Sigmoid colon (tissue), 7 donors: Measurements from ENCODE around the gene LRRC43. TPM values are rescaled to one million over a fixed set of nuclear protein-coding genes. Genes with fewer than 3 reads are reported as not detected.

ENCODE experiments used
- DNase-seq: peaks from one replicate; pipeline ENCODE4 v3.0.0-alpha.2; 2019
- H3K27ac ChIP-seq, 4 donors: fragments of 200-600 bp; sonication (generic); one replicate each; pipeline ENCODE4 v1.5.1; 2016 to 2019; ENCODE audit warnings: mild to moderate bottlenecking in 1 of 4
- H3K27me3 ChIP-seq, 3 donors: fragments of 200-600 bp; sonication (generic); one replicate each; pipeline ENCODE4 v1.5.1; 2019; ENCODE audit warnings: mild to moderate bottlenecking in 1 of 3
- H3K36me3 ChIP-seq, 4 donors: fragments of 200-600 bp; sonication (generic); one replicate each; pipeline ENCODE4 v1.5.1; 2016 to 2019
- H3K4me1 ChIP-seq, 4 donors: fragments of 200-600 bp; sonication (generic); one replicate each; pipeline ENCODE4 v1.5.1; 2017 to 2019
- H3K4me3 ChIP-seq, 4 donors: fragments of 200-600 bp; sonication (generic); one replicate each; pipeline ENCODE4 v1.5.1; 2017 to 2019; ENCODE audit warnings: mild to moderate bottlenecking in 2 of 4, moderate library complexity in 1 of 4
- H3K9me3 ChIP-seq, 4 donors: fragments of 200-600 bp in 3 of 4; sonication (generic) in 3 of 4; one replicate each; pipeline versions ENCODE4 v1.5.1 to v1.6.1; 2013 to 2019
- CTCF ChIP-seq, 4 experiments: fragments of 450-650 bp in 3 of 4; fragments of 200-600 bp in 1 of 4; IDR thresholded peaks; one replicate each; pipeline ENCODE4 v1.5.1; 2016 to 2019; ENCODE audit warnings: antibody characterized with exemption in 4 of 4, mild to moderate bottlenecking in 3 of 4, moderate library complexity in 2 of 4
- EP300 ChIP-seq, 4 donors: sonication (generic); formaldehyde crosslinking; IDR thresholded peaks; one replicate each; pipeline ENCODE4 v1.6.1; 2017; ENCODE audit warnings: antibody characterized with exemption in 4 of 4
- POLR2A ChIP-seq, 2 donors: fragments of 450-650 bp; IDR thresholded peaks; one replicate each; pipeline ENCODE4 v1.6.1; 2016; ENCODE audit warnings: antibody characterized with exemption in 2 of 2, mild to moderate bottlenecking in 2 of 2, moderate library complexity in 2 of 2
- POLR2AphosphoS5 ChIP-seq, 4 donors: sonication (generic); formaldehyde crosslinking; IDR thresholded peaks; one replicate each; pipeline ENCODE4 v1.6.1; 2017; ENCODE audit warnings: antibody characterized with exemption in 4 of 4
- WGBS, 2 donors: extraction: QIAGEN DNeasy Blood & Tissue Kit; methylation state at CpG; one replicate each; pipeline ENCODE4 v1.1.7; 2013; 5-methylcytosine and 5-hydroxymethylcytosine counted together
- intact Hi-C: fragments of 100-400 bp; cut with DNase I; formaldehyde crosslinking; loops from one replicate; pipeline ENCODE4 v1.15.1; 2023
- polyA plus RNA-seq, 3 donors: library from polyadenylated mRNA; stranded (reverse); fragments of 200-250 nt; gene quantifications; one replicate each; pipeline ENCODE4 v1.2.3, GENCODE V29; 2013
- small RNA-seq, 3 donors: library from RNA; depleted of rRNA; stranded (forward); fragments of <200 nt; gene quantifications; one replicate each; pipeline ENCODE3, GENCODE V24; 2016
- total RNA-seq, 4 donors: library from RNA; depleted of rRNA; stranded (reverse); fragments of >200 nt; gene quantifications; one replicate each; pipeline ENCODE4 v1.1.0, GENCODE V29; 2016
- donor health status: healthy with polysubstance abuse.
- donor health status: Bipolar disorder and iron deficiency.
- donor health status: healthy.

The LRRC43 gene
- total and polyA plus RNA-seq, 7 donors = 0.19 to 4.4 (median 1.2) TPM; not detected in 3

- no peaks in the 10 kb centered on the region for H3K27me3 ChIP-seq
- no peak overlapping the region for H3K4me3 ChIP-seq
- no peak overlapping the region for H3K27ac ChIP-seq
- DNase-seq = no peak
- TF ChIP-seq EP300 (IDR thresholded peaks at IDR 0.05) (no peak), CTCF (IDR thresholded peaks at IDR 0.05) (no peak), POLR2AphosphoS5 (IDR thresholded peaks at IDR 0.05) (no peak), POLR2A (IDR thresholded peaks at IDR 0.05) (no peak)
- H3K36me3 ChIP-seq = peaks cover 0 to 63% (median 14%) of the 10 kb centered on the region in 4 donors
- 86 to 87% methylated on average over 11 of the region's 11 CpGs for WGBS, 2 donors
- H3K9me3 ChIP-seq = no peaks in the 10 kb centered on the region
- intact Hi-C loops = no loop called here
- no peaks in the 10 kb centered on the region for H3K4me1 ChIP-seq
Observed at GRCh38 chr12:122244565-122245371, 61.8 kb downstream of the LRRC43 start.

GRCh38 chr12:122245553-122245952 lies 62.6 kb downstream of the LRRC43 start:
- WGBS, 2 donors = 93 to 98% methylated on average over 1 of the region's 1 CpG
- DNase-seq = no peak
- H3K4me1 ChIP-seq = no peaks in the 10 kb centered on the region
- intact Hi-C loops = no loop called here
- H3K4me3 ChIP-seq = no peak overlapping the region
- TF ChIP-seq EP300 (IDR thresholded peaks at IDR 0.05) = no peak
- TF ChIP-seq POLR2AphosphoS5 (IDR thresholded peaks at IDR 0.05) = no peak
- no peak for TF ChIP-seq CTCF (IDR thresholded peaks at IDR 0.05)
- no peak for TF ChIP-seq POLR2A (IDR thresholded peaks at IDR 0.05)
- H3K27ac ChIP-seq = no peak overlapping the region
- H3K9me3 ChIP-seq = no peaks in the 10 kb centered on the region
- H3K36me3 ChIP-seq = peaks cover 0 to 63% (median 14%) of the 10 kb centered on the region in 4 donors
- no peaks in the 10 kb centered on the region for H3K27me3 ChIP-seq

GRCh38 chr12:122250047-122250446 lies 67.1 kb downstream of the LRRC43 start:
- Histone ChIP-seq H3K36me3 (peaks cover 0 to 49% (median 8%) of the 10 kb centered on the region in 4 donors), H3K9me3 (no peaks in the 10 kb centered on the region), H3K4me3 (no peak overlapping the region), H3K4me1 (no peaks in the 10 kb centered on the region), H3K27me3 (no peaks in the 10 kb centered on the region), H3K27ac (no peak overlapping the region)
- intact Hi-C loops = no loop called here
- no peak for DNase-seq
- WGBS, 2 donors = 95 to 96% methylated on average over 6 of the region's 6 CpGs
- no peak for TF ChIP-seq POLR2AphosphoS5 (IDR thresholded peaks at IDR 0.05)

- H3K4me1 ChIP-seq = no peaks in the 10 kb centered on the region
- intact Hi-C loops = no loop called here
- no peak overlapping the region for H3K27ac ChIP-seq
- DNase-seq = no peak
- peaks cover 0 to 53% (median 8%) of the 10 kb centered on the region in 4 donors for H3K36me3 ChIP-seq
- no peaks in the 10 kb centered on the region for H3K9me3 ChIP-seq
- WGBS, 2 donors = 96 to 97% methylated on average over 8 of the region's 8 CpGs
- H3K4me3 ChIP-seq = no peak overlapping the region
- TF ChIP-seq EP300 (IDR thresholded peaks at IDR 0.05) (no peak), POLR2A (IDR thresholded peaks at IDR 0.05) (no peak), POLR2AphosphoS5 (IDR thresholded peaks at IDR 0.05) (no peak), CTCF (IDR thresholded peaks at IDR 0.05) (no peak)
- no peaks in the 10 kb centered on the region for H3K27me3 ChIP-seq
Observed at GRCh38 chr12:122250536-122250935, 67.6 kb downstream of the LRRC43 start.

Small RNAs within 50 kb of the gene (small RNA-seq; reads per million reads assigned to genes)
- 0.36 to 2.2 (median 0.65) reads per million in 3 donors for gene DIABLO

Other genes starting within 250 kb of the LRRC43 start
- 1 to 10 TPM; 6.2 to 6.9 (median 6.5) TPM for gene BCL7A, start 161.2 kb upstream of the LRRC43 start, total RNA-seq
- gene BCL7A, start 161.2 kb upstream of the LRRC43 start, polyA plus RNA-seq = 1 to 10 TPM; 1.2 to 7.4 (median 3.5) TPM
- 10 to 100 TPM; 32.9 to 87.5 (median 57.3) TPM for gene MLXIP, start 104.4 kb upstream of the LRRC43 start, total RNA-seq
- gene MLXIP, start 104.4 kb upstream of the LRRC43 start, polyA plus RNA-seq = 100 to 1,000 TPM in 1 of 3 donors, 10 to 100 TPM in 2; 15.6 to 141 (median 35.4) TPM
- not detected for gene IL31, start 8.9 kb upstream of the LRRC43 start, total RNA-seq
- not detected for gene IL31, start 8.9 kb upstream of the LRRC43 start, polyA plus RNA-seq
- gene B3GNT4, start 20.6 kb downstream of the LRRC43 start, total RNA-seq = under 1 TPM in 2 of 4 donors, not detected in 2; under 0.01 to 0.55 TPM
- gene B3GNT4, start 20.6 kb downstream of the LRRC43 start, polyA plus RNA-seq = 1 to 10 TPM in 1 of 3 donors, under 1 TPM in 2; 0.46 to 1.0 (median 0.60) TPM
- gene DIABLO, start 42.9 kb downstream of the LRRC43 start, total RNA-seq = 10 to 100 TPM; 43.4 to 56.7 (median 50.7) TPM
- 10 to 100 TPM; 55.5 to 61.3 (median 55.9) TPM for gene DIABLO, start 42.9 kb downstream of the LRRC43 start, polyA plus RNA-seq
- 10 to 100 TPM; 13.0 to 17.8 (median 16.4) TPM for gene VPS33A, start 83.4 kb downstream of the LRRC43 start, total RNA-seq
- 10 to 100 TPM in 2 of 3 donors, 1 to 10 TPM in 1; 9.6 to 17.0 (median 10.6) TPM for gene VPS33A, start 83.4 kb downstream of the LRRC43 start, polyA plus RNA-seq
- 100 to 1,000 TPM; 159 to 257 (median 196) TPM for gene CLIP1, start 239.5 kb downstream of the LRRC43 start, total RNA-seq
- 10 to 100 TPM; 16.8 to 20.1 (median 19.5) TPM for gene CLIP1, start 239.5 kb downstream of the LRRC43 start, polyA plus RNA-seq